ENCODE data around the gene LIMS1.

DNA sequence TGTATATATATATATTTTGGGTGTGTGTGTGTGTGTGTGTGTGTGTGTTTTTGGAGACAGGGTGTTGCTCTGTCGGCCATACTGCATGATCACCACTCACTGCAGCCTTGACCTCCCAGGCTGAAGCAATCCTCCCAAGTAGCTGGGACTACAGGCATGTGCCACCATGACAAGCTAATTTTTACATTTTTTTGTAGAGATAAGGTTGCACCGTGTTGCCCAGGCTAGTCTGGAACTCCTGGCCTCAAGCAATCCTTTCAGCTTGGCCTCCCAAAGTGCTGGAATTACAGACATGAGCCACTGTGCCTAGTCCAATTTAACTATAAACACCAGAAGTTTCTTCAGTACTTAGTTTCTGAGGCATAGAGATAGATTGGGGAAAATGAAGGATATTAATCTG, 18.3 kb downstream of the LIMS1 start:
- TF ChIP-seq, protein P1, sequence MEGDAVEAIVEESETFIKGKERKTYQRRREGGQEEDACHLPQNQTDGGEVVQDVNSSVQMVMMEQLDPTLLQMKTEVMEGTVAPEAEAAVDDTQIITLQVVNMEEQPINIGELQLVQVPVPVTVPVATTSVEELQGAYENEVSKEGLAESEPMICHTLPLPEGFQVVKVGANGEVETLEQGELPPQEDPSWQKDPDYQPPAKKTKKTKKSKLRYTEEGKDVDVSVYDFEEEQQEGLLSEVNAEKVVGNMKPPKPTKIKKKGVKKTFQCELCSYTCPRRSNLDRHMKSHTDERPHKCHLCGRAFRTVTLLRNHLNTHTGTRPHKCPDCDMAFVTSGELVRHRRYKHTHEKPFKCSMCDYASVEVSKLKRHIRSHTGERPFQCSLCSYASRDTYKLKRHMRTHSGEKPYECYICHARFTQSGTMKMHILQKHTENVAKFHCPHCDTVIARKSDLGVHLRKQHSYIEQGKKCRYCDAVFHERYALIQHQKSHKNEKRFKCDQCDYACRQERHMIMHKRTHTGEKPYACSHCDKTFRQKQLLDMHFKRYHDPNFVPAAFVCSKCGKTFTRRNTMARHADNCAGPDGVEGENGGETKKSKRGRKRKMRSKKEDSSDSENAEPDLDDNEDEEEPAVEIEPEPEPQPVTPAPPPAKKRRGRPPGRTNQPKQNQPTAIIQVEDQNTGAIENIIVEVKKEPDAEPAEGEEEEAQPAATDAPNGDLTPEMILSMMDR (IDR thresholded peaks at IDR 0.05), result no peak
- no peak for TF ChIP-seq POLR2A (IDR thresholded peaks at IDR 0.05)
